ENCODE data around the gene ETS2. TPM values are rescaled to one million over a fixed set of nuclear protein-coding genes. Genes with fewer than 3 reads are reported as not detected.

Gene ETS2
- total RNA-seq, 2 donors from 2014 or later = 20.5 to 41.9 TPM

DNA sequence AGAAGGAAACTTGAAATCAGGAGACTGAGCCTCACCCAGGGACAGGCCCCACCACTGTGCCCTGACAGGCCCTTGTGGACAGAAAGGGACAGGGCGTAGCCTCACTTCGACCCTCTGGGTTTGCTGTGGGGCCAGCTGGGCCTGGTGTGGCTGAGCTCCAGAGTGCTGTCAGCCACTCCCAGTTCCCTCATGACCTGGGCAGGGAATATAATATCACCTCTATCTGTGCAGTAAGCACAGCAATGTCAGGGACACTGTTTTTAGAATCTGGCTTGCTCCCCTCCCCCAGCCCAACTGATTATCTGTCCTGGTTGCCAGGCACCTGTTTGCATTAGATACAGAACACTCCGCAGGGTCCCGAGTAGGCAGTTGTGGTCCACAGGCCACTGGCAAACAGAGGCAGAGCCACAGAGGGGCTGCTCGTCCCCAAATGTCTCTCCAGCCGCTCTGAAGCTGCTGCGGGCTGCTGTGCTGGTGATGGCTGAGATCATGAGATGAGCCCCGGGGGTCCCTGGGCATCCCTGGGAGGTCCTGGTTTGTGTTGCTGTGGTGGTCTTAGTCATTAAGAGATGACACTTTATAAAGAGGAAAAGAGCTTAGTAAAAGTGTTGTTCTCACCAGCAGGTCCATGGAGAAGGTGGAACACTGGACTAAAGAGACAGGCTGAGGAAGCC lies 51.6 kb downstream of the ETS2 start:
- Mint-ChIP-seq H3K27me3 (peaks cover 29% of the 10 kb centered on the region), H3K36me3 (ENCODE audit: low read depth) (no peaks in the 10 kb centered on the region)
- ATAC-seq (replicated peaks) = no peak

DNA sequence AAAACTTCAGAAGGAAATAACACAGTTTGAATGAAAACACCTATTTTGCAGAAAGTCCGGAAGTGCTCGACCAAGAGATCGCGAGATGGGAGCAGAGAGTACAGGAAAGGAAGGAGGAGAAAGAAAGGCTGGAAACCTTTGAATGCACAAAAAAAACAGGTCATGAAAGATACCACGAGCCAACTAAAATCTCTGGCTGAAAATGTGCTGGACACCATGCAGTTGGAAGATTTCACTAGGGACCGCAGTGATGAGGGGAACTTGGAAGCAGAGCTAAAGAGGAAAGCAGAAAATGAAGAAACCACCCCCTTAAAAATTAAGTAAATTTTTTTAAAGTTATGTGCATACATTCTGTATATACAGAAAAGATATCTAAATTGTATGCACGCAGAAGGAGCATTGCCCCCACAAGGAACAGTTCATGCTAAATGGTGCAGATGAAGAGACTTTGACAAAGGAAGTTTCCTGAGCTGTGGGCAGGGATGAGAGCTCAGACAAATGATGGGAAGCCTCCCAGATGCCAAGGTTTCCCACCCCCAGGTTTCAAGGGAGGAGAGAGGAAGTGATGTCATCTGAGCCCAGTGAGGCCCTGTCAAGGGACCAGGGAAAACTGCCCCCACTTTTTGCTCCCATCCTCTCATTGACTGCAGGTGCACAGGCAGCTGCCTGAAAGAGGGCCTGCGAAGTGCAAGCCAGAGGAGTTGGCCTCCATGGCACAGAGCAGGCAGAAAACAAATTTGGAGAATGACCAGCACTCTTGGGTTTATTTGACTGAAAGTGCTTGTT lies 52.5 kb downstream of the ETS2 start:
- H3K27me3 Mint-ChIP-seq = peaks cover 23% of the 10 kb centered on the region
- H3K9me3 Mint-ChIP-seq = no peaks in the 10 kb centered on the region
- no peaks in the 10 kb centered on the region for H3K36me3 Mint-ChIP-seq (ENCODE audit: low read depth)
- ATAC-seq (replicated peaks) = no peak
- H3K4me3 Mint-ChIP-seq = no peak overlapping the region
- no peak overlapping the region for H3K27ac Mint-ChIP-seq
- no peaks in the 10 kb centered on the region for H3K4me1 Mint-ChIP-seq

More for the DNA sequence above, 51.6 kb downstream of the ETS2 start:
- H3K9me3 Mint-ChIP-seq = no peaks in the 10 kb centered on the region
- H3K4me1 Mint-ChIP-seq = no peaks in the 10 kb centered on the region
- no peak overlapping the region for H3K4me3 Mint-ChIP-seq
- H3K27ac Mint-ChIP-seq = no peak overlapping the region

DNA sequence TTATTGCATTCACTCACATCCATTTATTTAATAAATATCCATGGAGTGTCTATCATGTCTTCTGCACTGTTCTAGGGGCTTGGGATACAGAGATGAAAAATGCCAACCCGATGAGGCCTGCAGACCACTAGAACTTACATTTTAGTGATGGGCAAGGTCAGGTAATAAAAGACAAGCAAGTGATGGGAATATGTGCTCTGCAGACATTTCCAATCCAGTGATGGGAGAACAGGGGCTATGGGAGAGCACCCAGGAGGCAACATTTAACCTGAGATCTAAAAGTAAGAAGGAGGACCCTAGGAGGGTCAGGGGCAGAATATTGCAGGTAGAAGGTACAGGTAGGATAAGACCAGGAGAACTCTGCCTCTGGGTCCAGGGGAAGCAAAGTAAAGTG lies 53.1 kb downstream of the ETS2 start:
- H3K36me3 Mint-ChIP-seq (ENCODE audit: low read depth) = no peaks in the 10 kb centered on the region
- no peak overlapping the region for H3K4me3 Mint-ChIP-seq
- H3K27me3 Mint-ChIP-seq = peaks cover 26% of the 10 kb centered on the region
- H3K27ac Mint-ChIP-seq = no peak overlapping the region
- no peaks in the 10 kb centered on the region for H3K4me1 Mint-ChIP-seq
- H3K9me3 Mint-ChIP-seq = no peaks in the 10 kb centered on the region
- no peak for ATAC-seq (replicated peaks)

DNA sequence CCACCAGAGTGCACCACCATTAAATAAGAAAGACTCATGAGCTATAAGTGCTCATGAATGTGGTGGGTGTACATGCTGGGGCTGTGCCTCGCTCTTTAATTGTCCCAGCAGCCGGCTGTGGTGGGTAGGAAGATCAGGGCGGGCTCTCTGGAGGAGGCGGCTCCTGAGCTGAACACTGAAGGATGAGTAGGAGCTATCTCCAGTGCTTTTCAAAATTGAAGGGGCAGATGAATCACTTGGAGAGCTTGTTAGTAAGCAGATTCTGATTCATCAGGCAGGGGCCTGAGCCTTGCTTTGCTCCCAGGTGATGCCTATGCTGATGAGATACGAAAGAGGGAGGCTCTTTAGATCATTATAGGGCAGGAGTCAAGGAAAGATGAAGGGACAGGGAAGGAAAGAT lies 54.1 kb downstream of the ETS2 start:
- no peaks in the 10 kb centered on the region for H3K36me3 Mint-ChIP-seq (ENCODE audit: low read depth)
- no peaks in the 10 kb centered on the region for H3K4me1 Mint-ChIP-seq
- no peak overlapping the region for H3K4me3 Mint-ChIP-seq
- no peaks in the 10 kb centered on the region for H3K9me3 Mint-ChIP-seq
- peak; percentile 26 for ATAC-seq (replicated peaks)
- H3K27ac Mint-ChIP-seq = no peak overlapping the region
- H3K27me3 Mint-ChIP-seq = peaks cover 24% of the 10 kb centered on the region

DNA sequence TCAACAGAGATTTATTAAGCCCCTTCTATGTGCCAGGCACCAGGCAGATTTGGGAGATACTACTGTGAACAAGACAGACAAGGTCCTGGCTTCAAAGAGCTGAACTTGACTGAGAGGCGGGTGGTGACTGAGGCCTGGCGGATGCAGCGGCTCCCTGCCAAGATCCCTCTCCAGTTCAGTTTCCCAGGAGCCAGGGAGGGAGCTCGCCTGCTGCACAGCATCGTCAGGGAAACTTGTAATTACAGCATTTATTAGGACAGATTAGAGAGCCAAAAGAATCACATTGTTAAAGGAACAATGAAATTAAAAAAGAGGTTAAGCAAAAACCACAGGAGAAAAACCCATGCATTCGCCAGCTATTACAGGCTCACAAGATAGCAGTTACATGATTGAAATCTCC lies 55.3 kb downstream of the ETS2 start:
- H3K4me3 Mint-ChIP-seq = no peak overlapping the region
- ATAC-seq (replicated peaks) = no peak
- H3K4me1 Mint-ChIP-seq = no peaks in the 10 kb centered on the region
- no peaks in the 10 kb centered on the region for H3K36me3 Mint-ChIP-seq (ENCODE audit: low read depth)
- H3K27ac Mint-ChIP-seq = no peak overlapping the region
- H3K27me3 Mint-ChIP-seq = peaks cover 32% of the 10 kb centered on the region
- no peaks in the 10 kb centered on the region for H3K9me3 Mint-ChIP-seq

GRCh38 chr21:38861989-38862683 lies 56.4 kb downstream of the ETS2 start:
- ATAC-seq (replicated peaks) = no peak
- Mint-ChIP-seq H3K4me1 (no peaks in the 10 kb centered on the region), H3K4me3 (no peak overlapping the region), H3K27me3 (peaks cover 37% of the 10 kb centered on the region), H3K27ac (no peak overlapping the region), H3K36me3 (ENCODE audit: low read depth) (no peaks in the 10 kb centered on the region), H3K9me3 (no peaks in the 10 kb centered on the region)

DNA sequence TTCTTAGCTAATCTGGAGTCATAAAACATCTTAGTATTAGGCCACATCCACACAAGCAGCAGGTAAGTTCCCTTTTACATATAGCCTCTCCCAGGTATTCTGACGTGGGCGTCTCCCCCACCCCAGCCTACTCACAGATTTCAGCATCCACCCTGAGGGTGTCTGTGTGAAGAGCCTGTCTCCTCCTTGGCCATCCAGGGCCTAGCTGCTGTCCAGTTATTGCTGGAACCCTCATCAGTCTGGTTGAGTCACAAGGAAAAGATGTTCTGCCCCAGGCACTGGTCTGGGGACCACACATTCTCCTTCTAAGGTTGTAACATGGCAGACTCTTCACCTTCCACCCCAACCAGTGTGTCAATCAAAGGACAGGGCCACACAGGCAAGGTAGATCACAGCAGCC lies 57.6 kb downstream of the ETS2 start:
- ATAC-seq (replicated peaks) = no peak
- H3K4me3 Mint-ChIP-seq = no peak overlapping the region
- H3K4me1 Mint-ChIP-seq = no peaks in the 10 kb centered on the region
- peaks cover 37% of the 10 kb centered on the region for H3K27me3 Mint-ChIP-seq
- H3K9me3 Mint-ChIP-seq = no peaks in the 10 kb centered on the region
- H3K27ac Mint-ChIP-seq = no peak overlapping the region
- H3K36me3 Mint-ChIP-seq (ENCODE audit: low read depth) = no peaks in the 10 kb centered on the region

DNA sequence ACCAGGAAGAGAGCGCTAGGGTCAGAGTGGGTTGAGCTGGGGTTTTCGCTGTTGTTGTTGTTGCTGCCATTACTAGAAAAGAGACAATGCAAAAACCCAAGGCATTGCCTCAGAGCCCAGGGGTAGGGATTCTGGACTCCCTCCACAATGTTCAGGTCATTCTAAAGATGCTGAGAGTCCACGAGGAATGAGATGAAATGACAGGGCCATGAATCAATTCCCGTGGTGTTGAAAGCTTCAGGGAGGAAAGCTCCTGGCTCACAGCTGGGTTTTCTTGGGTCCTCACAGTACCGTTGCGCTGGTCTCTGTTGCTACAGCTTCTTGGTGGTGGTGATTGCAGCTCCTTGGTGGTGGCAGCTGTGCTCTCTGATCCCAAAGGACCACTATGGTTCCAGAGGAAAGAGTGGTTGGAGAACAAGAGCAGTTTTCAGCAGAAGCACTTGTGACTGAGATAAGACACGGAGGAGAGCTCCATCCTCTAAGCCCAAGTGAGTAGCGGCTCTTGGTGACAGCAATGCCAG lies 58.2 kb downstream of the ETS2 start:
- ATAC-seq (replicated peaks) = no peak
- no peaks in the 10 kb centered on the region for H3K9me3 Mint-ChIP-seq
- H3K4me3 Mint-ChIP-seq = no peak overlapping the region
- H3K27me3 Mint-ChIP-seq = peaks cover 38% of the 10 kb centered on the region
- no peak overlapping the region for H3K27ac Mint-ChIP-seq
- H3K36me3 Mint-ChIP-seq (ENCODE audit: low read depth) = no peaks in the 10 kb centered on the region
- H3K4me1 Mint-ChIP-seq = no peaks in the 10 kb centered on the region

DNA sequence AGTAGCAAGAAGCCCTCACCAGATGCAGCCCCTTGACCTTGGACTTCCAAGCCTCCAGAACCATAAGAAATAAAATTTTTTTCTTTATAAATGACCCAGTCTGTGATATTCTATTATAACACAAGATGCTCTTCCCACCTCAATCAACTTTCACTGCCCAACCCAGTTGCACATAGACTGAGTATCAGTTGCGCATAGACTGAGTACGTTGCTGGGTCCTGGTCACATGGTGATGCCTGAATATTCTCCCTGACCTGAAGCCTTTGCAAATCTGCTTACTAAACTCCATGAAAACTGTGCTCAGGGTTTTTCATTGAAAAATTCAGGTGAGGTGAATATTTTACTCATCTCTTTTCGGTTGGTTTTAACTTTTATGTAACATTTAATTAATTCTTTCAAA lies 59.2 kb downstream of the ETS2 start:
- no peaks in the 10 kb centered on the region for H3K9me3 Mint-ChIP-seq
- H3K4me1 Mint-ChIP-seq = no peaks in the 10 kb centered on the region
- no peak overlapping the region for H3K4me3 Mint-ChIP-seq
- no peaks in the 10 kb centered on the region for H3K36me3 Mint-ChIP-seq (ENCODE audit: low read depth)
- H3K27me3 Mint-ChIP-seq = peaks cover 33% of the 10 kb centered on the region
- no peak for ATAC-seq (replicated peaks)
- no peak overlapping the region for H3K27ac Mint-ChIP-seq

DNA sequence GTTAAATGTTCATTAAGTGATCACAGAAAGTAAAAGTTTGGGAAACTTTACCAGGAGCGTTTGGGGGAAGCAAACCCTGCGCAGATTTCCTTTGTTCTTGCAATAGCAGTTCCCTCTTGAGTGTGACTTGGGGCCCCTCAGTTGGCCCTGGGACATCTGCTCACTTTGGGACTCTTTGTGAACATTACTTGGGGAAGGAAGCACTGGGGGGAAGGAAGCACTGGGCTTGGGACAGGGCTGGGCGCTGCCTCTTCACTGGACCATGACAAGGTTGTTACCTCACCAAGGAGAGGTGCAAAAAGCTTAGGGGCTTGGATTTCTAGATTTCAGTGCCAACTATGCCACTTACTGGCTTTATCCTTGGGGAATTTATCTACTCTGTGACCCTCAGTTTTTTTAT lies 63.5 kb downstream of the ETS2 start:
- Mint-ChIP-seq H3K27ac (no peak overlapping the region), H3K27me3 (peaks cover 36% of the 10 kb centered on the region), H3K36me3 (ENCODE audit: low read depth) (no peaks in the 10 kb centered on the region), H3K4me1 (no peaks in the 10 kb centered on the region), H3K4me3 (no peak overlapping the region), H3K9me3 (no peaks in the 10 kb centered on the region)
- no peak for ATAC-seq (replicated peaks)

- peaks cover 32% of the 10 kb centered on the region for H3K27me3 Mint-ChIP-seq
- no peak overlapping the region for H3K27ac Mint-ChIP-seq
- ATAC-seq (replicated peaks) = no peak
- no peaks in the 10 kb centered on the region for H3K36me3 Mint-ChIP-seq (ENCODE audit: low read depth)
- H3K4me1 Mint-ChIP-seq = no peaks in the 10 kb centered on the region
- no peaks in the 10 kb centered on the region for H3K9me3 Mint-ChIP-seq
- no peak overlapping the region for H3K4me3 Mint-ChIP-seq
These were observed 64.2 kb downstream of the ETS2 start for GRCh38 chr21:38869946-38870345.

Measured in activated T-helper 17 cell treated with anti-CD3 and anti-CD28 coated beads, Interleukin-2, amount 50 U/mL, for 72 hours (primary cell).